ENCODE measurements around the gene USP3.

- TF ChIP-seq CTCF (IDR thresholded peaks at IDR 0.05; ENCODE audit: low read depth, low read length, poor library complexity, severe bottlenecking) (no peak), EZH2phosphoT487 (IDR thresholded peaks at IDR 0.05; ENCODE audit: borderline replicate concordance, low read length) (no peak)
These were observed 43.0 kb upstream of the USP3 start for GRCh38 chr15:63461230-63461985.

All from DOHH2 (cell line).